Heart right ventricle (tissue), 16 donors: Measurements from ENCODE around the gene CDC16. TPM values are rescaled to one million over a fixed set of nuclear protein-coding genes. Genes with fewer than 3 reads are reported as not detected.

ENCODE experiments used
- ATAC-seq, 8 donors: fragments of 200-7000 bp; cut with Tn5 transposase; one replicate each; pipeline ENCODE4 v1.9.1; 2020; ENCODE audit warnings: mild to moderate bottlenecking in 8 of 8, moderate library complexity in 8 of 8, moderate number of reproducible peaks in 1 of 8
- DNase-seq, 2 donors: peaks; one replicate each; pipeline ENCODE4 v3.0.0-alpha.2; 2020
- H3K27ac ChIP-seq, 10 donors: fragments of 200-600 bp; sonication (generic) in 2 of 10; one replicate each; pipeline versions ENCODE4 v1.5.0 to v1.8.0; 2020 to 2022; ENCODE audit warnings: mild to moderate bottlenecking in 3 of 10
- H3K27me3 ChIP-seq, 7 donors: fragments of 200-600 bp; one replicate each; pipeline ENCODE4 v1.8.0; 2021 to 2022; ENCODE audit warnings: mild to moderate bottlenecking in 2 of 7
- H3K36me3 ChIP-seq, 9 donors: fragments of 200-600 bp; sonication (generic) in 1 of 9; one replicate each; pipeline versions ENCODE4 v1.5.0 to v1.8.0; 2020 to 2022; ENCODE audit warnings: mild to moderate bottlenecking in 2 of 9
- H3K4me1 ChIP-seq, 9 donors: fragments of 200-600 bp; sonication (generic) in 1 of 9; one replicate each; pipeline versions ENCODE4 v1.5.0 to v1.8.0; 2020 to 2022; ENCODE audit warnings: mild to moderate bottlenecking in 4 of 9
- H3K4me3 ChIP-seq, 10 donors: fragments of 200-600 bp; sonication (generic) in 2 of 10; one replicate each; pipeline versions ENCODE4 v1.5.0 to v1.8.0; 2020 to 2022; ENCODE audit warnings: mild to moderate bottlenecking in 7 of 10, moderate library complexity in 2 of 10
- H3K9me3 ChIP-seq, 11 donors: fragments of 200-600 bp in 10 of 11; sonication (generic) in 2 of 11; one replicate each; pipeline versions ENCODE4 v1.5.0 to v1.8.0; 2013 to 2022; ENCODE audit warnings: mild to moderate bottlenecking in 2 of 11, control low read depth in 1 of 11, moderate library complexity in 1 of 11
- CTCF ChIP-seq, 9 donors: fragments of 200-600 bp; sonication (generic) in 2 of 9; IDR thresholded peaks; one replicate each; pipeline versions ENCODE4 v1.5.0 to v1.8.0; 2021 to 2022; ENCODE audit warnings: antibody characterized with exemption in 9 of 9, mild to moderate bottlenecking in 5 of 9, moderate library complexity in 1 of 9
- WGBS, 2 donors: extraction: QIAGEN DNeasy Blood & Tissue Kit; methylation state at CpG; one replicate each; pipeline ENCODE4 v1.1.7; 2013; ENCODE audit warnings: inconsistent platforms in 1 of 2; 5-methylcytosine and 5-hydroxymethylcytosine counted together
- intact Hi-C, 10 donors: fragments of 100-400 bp; cut with DNase I; formaldehyde crosslinking; loops; one replicate each; pipeline versions ENCODE4 v1.11.1 to v1.14.2; 2022
- polyA plus RNA-seq, 2 donors: library from polyadenylated mRNA; stranded (reverse); fragments of 200-250 nt; gene quantifications; one replicate each; pipeline ENCODE4 v1.2.3, GENCODE V29; 2013
- total RNA-seq, 10 donors: library from RNA; stranded (reverse); fragmentation: NEBNext Ultra II Directional in 3 of 10; extraction: Animal tissue kit (Norgen Biotek cat#: 25700) in 3 of 10; gene quantifications; one replicate each; pipeline versions ENCODE4 v1.2.1 to v1.2.4, GENCODE V29; 2021 to 2023
- donor health status: Arrhythmogenic right ventricular cardiomyopathy.
- donor health status: ischemic (EF 13 %, LVEDD 7.1; RV severe dilation, severe dysfunction).
- donor health status: healthy with polysubstance abuse.
- donor health status: DM: no; HTN: yes; CAD: no.
- donor health status: DM: no; HTN: no; CAD: no.
- donor health status: ischemic (EF 25% LVEDD 6.9; RV normal size, moderate dysfunction).
- donor health status: ischemic (EF 25% LVEDD 5.7; RV mildly dilated, moderate dysfunction).
- donor health status: healthy.
- donor health status: DM: yes; HTN: yes; CAD: no.
- donor health status: Ischemic cardiomyopathy.
- donor health status: ischemic (EF 35%, LVEDD 5.7; RV mildly dilated, moderate dysfunction).
- donor health status: nonischemic (EF 11% LVEDD 7.7; RV severe dilation, severe dysfunction).
- donor health status: DM: yes; HTN: yes; CAD: no.
- donor health status: PGD.
- donor health status: ischemic (EF 29% LVEDD 5.4; RV normal size, mild dysfunction).
- donor health status: nonischemic (EF 23%, LVEDD 6.1; RV moderate dilation, normal function).

Gene CDC16
- total and polyA plus RNA-seq, 12 donors = 27.8 to 76.6 (median 30.4) TPM

GRCh38 chr13:114211446-114212157 lies 23.1 kb upstream of the CDC16 start:
- no peak for ATAC-seq
- DNase-seq = no peak
- Histone ChIP-seq H3K9me3 (peaks cover 0 to 11% (median 0%) of the 10 kb centered on the region in 11 donors), H3K4me1 (no peaks in the 10 kb centered on the region), H3K27me3 (peaks cover 0 to 25% (median 12%) of the 10 kb centered on the region in 7 donors), H3K27ac (no peak overlapping the region), H3K36me3 (no peaks in the 10 kb centered on the region), H3K4me3 (no peak overlapping the region)
- TF ChIP-seq CTCF (IDR thresholded peaks at IDR 0.05) = no peak
- intact Hi-C loops = no loop called here
- WGBS, 2 donors = 78 to 79% methylated on average over 26 of the region's 26 CpGs

GRCh38 chr13:114212158-114212495 lies 22.6 kb upstream of the CDC16 start:
- H3K9me3 ChIP-seq = peaks cover 0 to 7% (median 0%) of the 10 kb centered on the region in 11 donors
- peaks cover 0 to 25% (median 12%) of the 10 kb centered on the region in 7 donors for H3K27me3 ChIP-seq
- TF ChIP-seq CTCF (IDR thresholded peaks at IDR 0.05) = no peak
- no peaks in the 10 kb centered on the region for H3K4me1 ChIP-seq
- H3K36me3 ChIP-seq = no peaks in the 10 kb centered on the region
- ATAC-seq = no peak
- DNase-seq = no peak
- intact Hi-C loops = no loop called here
- H3K27ac ChIP-seq = no peak overlapping the region
- no peak overlapping the region for H3K4me3 ChIP-seq
- 59 to 67% methylated on average over 6 of the region's 6 CpGs for WGBS, 2 donors

GRCh38 chr13:114213980-114214379 lies 20.7 kb upstream of the CDC16 start:
- no peak overlapping the region for H3K4me3 ChIP-seq
- no peak for ATAC-seq
- no peaks in the 10 kb centered on the region for H3K36me3 ChIP-seq
- peaks cover 0 to 25% (median 12%) of the 10 kb centered on the region in 7 donors for H3K27me3 ChIP-seq
- intact Hi-C loops = no loop called here
- no peaks in the 10 kb centered on the region for H3K4me1 ChIP-seq
- no peak overlapping the region for H3K27ac ChIP-seq
- 92 to 94% methylated on average over 7 of the region's 7 CpGs for WGBS, 2 donors
- no peak for DNase-seq
- no peaks in the 10 kb centered on the region for H3K9me3 ChIP-seq
- no peak for TF ChIP-seq CTCF (IDR thresholded peaks at IDR 0.05)

GRCh38 chr13:114219392-114219791 lies 15.3 kb upstream of the CDC16 start:
- no peak overlapping the region for H3K27ac ChIP-seq
- peaks cover 0 to 20% (median 0%) of the 10 kb centered on the region in 9 donors for H3K4me1 ChIP-seq
- H3K9me3 ChIP-seq = no peaks in the 10 kb centered on the region
- H3K36me3 ChIP-seq = no peaks in the 10 kb centered on the region
- TF ChIP-seq CTCF (IDR thresholded peaks at IDR 0.05) = no peak
- WGBS, 2 donors = 35 to 44% methylated on average over 3 of the region's 3 CpGs
- no peak for ATAC-seq
- peaks cover 0 to 8% (median 0%) of the 10 kb centered on the region in 7 donors for H3K27me3 ChIP-seq
- H3K4me3 ChIP-seq = no peak overlapping the region
- DNase-seq = no peak
- intact Hi-C loops = no loop called here
